ENCODE results near the gene URM1. TPM values are rescaled to one million over a fixed set of nuclear protein-coding genes. Genes with fewer than 3 reads are reported as not detected.

URM1 gene
- total RNA-seq, result 24.1 and 29.1 TPM in 2 replicates

DNA sequence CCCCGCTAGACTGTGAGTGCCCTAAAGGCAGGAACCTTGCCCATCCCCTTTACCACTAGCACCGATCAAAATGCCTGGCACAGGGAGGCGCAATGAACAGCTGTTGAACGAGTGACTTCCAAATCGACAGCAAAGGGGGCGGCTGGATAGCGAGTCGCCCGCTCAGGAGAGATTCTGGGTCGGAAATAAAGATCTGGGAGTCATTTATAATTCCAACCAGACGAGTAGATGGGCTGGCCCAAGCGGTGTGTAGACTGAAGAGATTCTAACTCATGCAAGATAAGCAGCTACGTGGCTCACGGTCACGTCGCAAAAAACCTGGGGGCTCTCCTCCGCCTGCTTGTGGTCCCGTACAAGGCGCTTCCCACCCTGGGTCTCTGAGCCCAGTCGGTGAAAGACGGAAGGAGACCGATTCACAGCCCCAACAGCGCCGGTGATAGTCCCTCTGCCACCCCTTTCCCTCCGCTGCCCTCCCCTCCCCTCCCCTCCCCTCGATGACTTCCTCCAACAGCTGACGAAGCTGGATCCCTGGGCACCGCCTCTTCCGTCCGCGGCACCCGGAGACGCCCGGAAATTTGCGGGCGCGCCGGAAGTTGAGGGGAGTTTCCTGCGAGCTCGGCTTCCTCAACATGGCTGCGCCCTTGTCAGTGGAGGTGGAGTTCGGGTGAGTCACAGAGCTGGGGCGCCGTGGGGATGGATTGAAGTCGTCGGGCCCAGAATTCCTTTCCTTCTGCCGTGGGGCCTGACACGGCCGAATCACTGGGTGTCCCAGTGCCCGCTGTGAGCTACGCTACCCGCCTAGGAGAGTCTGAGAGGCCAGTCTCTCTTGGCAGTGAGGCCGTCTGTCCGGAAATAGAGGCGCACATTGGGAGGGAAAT, at the start of gene URM1:
URM1 (plus strand) TSS at position 623 of the 878 bp plus-strand sequence; CDS start at position 630, 7 bp downstream.

DNA sequence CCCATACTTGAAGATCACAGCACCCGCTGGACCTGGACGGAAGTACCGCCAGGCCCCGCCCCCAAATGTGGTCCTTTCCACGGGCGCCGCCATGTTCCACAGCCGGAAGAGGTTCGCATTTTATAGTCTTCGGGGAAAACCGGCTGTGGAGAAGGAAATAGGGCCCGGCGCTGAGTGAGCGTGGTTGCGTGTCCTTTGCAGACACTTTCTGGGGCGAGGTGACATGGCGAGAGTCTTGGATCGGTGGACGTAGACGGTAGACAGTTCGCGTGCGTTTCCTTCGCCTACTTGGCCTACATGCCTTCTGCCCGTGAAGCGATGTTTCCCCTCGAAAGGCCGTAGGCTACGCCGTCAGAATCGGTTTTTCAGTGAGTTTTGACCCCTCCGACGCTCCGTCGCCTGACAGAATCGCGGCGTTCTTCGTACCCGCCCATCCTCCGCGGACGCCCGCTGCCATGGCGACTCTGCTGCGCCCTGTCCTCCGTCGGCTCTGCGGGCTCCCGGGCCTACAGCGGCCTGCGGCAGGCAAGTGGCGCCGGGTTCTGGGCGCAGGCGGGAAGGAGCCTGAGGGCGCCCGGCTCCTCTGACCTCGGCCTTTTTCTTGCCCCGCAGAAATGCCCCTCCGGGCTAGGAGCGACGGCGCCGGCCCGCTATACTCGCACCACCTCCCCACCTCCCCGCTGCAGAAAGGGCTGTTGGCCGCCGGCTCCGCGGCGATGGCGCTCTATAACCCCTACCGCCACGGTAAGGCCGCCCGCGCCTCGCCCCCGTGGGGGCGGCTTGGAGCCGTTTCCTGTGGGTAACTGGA, 48.6 kb upstream of the URM1 start, which contains the start of the genes COQ4 and TRUB2:
COQ4 (plus strand) TSS at position 436 of the 808 bp plus-strand sequence; CDS start at position 456, 20 bp downstream.
TRUB2 (minus strand) TSS at position 44 of the 808 bp plus-strand sequence; CDS start at position 5, 39 bp downstream.

DNA sequence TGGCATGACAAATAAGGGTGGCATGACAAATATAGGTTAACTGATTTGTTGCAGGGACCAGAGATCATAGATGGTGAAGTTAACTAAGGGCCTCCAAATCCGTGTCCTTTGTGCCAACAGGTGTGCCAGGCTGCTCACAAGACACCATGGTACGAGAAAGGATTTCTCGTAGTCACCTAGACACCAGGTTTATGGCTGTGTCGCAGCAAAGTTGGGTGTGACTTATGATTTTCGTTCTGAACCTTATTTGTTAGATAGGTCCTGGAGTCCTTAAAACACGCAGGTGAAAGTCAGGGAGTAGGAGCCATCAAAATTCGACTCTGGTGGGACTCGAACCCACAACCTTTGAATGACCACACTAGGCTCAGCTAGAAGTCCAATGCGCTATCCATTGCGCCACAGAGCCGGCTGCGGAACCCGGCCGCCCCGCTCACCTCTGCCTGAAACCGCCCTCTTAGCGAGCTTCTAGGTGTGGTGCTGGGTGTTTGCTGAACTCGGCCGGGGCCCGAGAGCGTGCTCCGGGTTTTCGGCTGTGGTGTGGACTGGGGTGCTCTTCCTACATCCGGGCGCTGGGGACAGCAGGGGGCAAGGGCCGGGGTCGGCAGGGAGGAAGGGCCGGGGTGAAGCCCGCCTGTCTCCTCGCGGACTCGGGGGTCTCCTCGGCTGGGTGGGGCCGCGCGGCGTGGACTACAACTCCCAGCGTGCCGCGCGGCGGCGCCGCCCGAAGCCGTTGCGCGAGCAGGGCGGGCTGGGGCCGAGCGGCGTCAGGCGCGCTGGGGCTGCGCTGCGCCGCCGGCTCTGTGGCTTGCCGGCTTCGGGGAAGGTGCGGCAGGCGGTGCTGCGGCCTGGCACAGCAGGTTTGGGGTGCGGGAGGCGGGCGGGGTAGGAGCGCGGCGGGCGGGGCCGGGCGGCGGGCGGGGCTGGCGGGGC, 31.1 kb upstream of the URM1 start, which contains the start of gene SLC27A4:
SLC27A4 (plus strand) TSS at position 767 of the 930 bp plus-strand sequence. CDS start 2,606 bp downstream, outside the sequence.

DNA sequence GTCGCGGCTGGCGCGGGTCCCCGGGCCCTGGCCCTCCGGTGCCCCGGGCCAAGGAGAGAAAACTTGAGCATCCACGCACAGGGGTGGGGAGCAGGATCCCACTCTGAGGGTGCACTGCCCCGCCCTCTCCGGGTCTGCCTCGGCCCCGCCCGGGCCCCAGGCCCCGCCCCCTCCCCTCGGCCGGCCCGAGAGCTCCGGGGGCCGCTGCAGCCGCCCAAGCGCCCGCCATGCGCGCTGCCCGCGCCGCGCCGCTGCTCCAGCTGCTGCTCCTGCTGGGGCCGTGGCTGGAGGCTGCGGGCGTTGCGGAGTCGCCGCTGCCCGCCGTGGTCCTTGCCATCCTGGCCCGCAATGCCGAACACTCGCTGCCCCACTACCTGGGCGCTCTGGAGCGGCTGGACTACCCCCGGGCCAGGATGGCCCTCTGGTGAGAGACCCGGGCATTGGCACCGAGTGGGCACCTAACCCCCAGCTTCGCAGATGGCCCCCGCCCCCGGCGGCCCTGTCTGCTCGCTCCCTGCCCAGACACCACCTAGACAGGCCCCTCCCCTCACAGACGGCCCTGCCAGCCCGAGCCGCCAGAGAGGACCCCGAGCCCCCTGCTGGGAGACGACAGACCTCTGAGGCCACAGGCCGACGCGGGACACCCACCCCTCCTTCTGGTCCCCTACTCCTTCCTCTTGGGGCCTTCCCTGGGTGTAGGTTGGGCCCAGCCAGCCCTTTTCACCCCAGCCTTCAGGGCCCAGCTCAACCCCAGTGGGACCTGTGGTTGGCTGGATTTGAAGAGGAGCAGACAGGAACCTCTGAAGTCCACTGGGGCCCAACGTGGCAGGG, 49.7 kb downstream of the URM1 start, which contains the start of gene CERCAM:
CERCAM (plus strand) TSS at position 207 of the 831 bp plus-strand sequence; CDS start at position 228, 21 bp downstream.

Other genes with a start within 250 kb of the URM1 start
- 103 and 109 TPM in 2 replicates for gene PTGES2, start 243.6 kb upstream of the URM1 start, total RNA-seq
- 24.7 and 33.4 TPM in 2 replicates for gene LCN2, start 221.9 kb upstream of the URM1 start, total RNA-seq
- gene BBLN, start 211.1 kb upstream of the URM1 start, total RNA-seq, result 251 and 413 TPM in 2 replicates
- gene CIZ1, start 179.8 kb upstream of the URM1 start, total RNA-seq, result 34.8 and 47.4 TPM in 2 replicates
- gene DNM1, start 168.0 kb upstream of the URM1 start, total RNA-seq, result 0.65 and 1.5 TPM in 2 replicates
- gene GOLGA2, start 95.4 kb upstream of the URM1 start, total RNA-seq, result 56.6 and 64.2 TPM in 2 replicates
- gene SWI5, start 95.1 kb upstream of the URM1 start, total RNA-seq, result 17.0 and 39.1 TPM in 2 replicates
- gene TRUB2, start 48.9 kb upstream of the URM1 start, total RNA-seq, result 11.7 and 20.5 TPM in 2 replicates
- gene COQ4, start 48.5 kb upstream of the URM1 start, total RNA-seq, result 35.4 and 44.9 TPM in 2 replicates
- 40.7 and 48.2 TPM in 2 replicates for gene SLC27A4, start 30.8 kb upstream of the URM1 start, total RNA-seq
- 57.5 and 64.2 TPM in 2 replicates for gene CERCAM, start 49.5 kb downstream of the URM1 start, total RNA-seq
- gene ODF2, start 84.6 kb downstream of the URM1 start, total RNA-seq, result 31.4 and 34.7 TPM in 2 replicates
- gene GLE1, start 133.3 kb downstream of the URM1 start, total RNA-seq, result 25.5 and 28.4 TPM in 2 replicates
- 147 and 175 TPM in 2 replicates for gene SPTAN1, start 181.2 kb downstream of the URM1 start, total RNA-seq

Data from airway epithelial cell (primary cell).